Neural cell (in vitro differentiated cells): Measurements from ENCODE around the gene SIGLEC6. TPM values are rescaled to one million over a fixed set of nuclear protein-coding genes. Genes with fewer than 3 reads are reported as not detected.

ENCODE experiments used
- H2AFZ ChIP-seq: fragments of 200-600, 300-800 bp; sonication (generic), shearing (Covaris generic); 2 replicates; pipeline ENCODE4 v1.6.0; 2014; ENCODE audit warnings: low read depth, mild to moderate bottlenecking, antibody characterized with exemption, low read length, moderate library complexity
- H3F3A ChIP-seq: fragments of 200-600 bp; shearing (Covaris generic); 2 replicates; pipeline ENCODE4 v1.6.1; 2016; ENCODE audit warnings: mild to moderate bottlenecking, moderate library complexity, mixed read lengths, antibody characterized with exemption, low read length; ENCODE audit not compliant: insufficient read depth, poor library complexity, severe bottlenecking
- H3K27ac ChIP-seq: fragments of 200-600, 300-800 bp; sonication (generic), shearing (Covaris generic); 2 replicates; pipeline ENCODE4 v1.5.1; 2014; ENCODE audit warnings: mild to moderate bottlenecking, low read length, moderate library complexity
- H3K27me3 ChIP-seq: fragments of 300-800, 200-600 bp; sonication (generic), shearing (Covaris generic); 2 replicates; pipeline ENCODE4 v1.6.0; 2014; ENCODE audit warnings: mild to moderate bottlenecking, low read depth, low read length, moderate library complexity; ENCODE audit not compliant: insufficient read depth
- H3K36me3 ChIP-seq: fragments of 300-800, 200-600 bp; sonication (generic), shearing (Covaris generic); 2 replicates; pipeline ENCODE4 v1.5.1; 2014; ENCODE audit warnings: mild to moderate bottlenecking, antibody characterized with exemption, low read length, moderate library complexity; ENCODE audit not compliant: insufficient read depth
- H3K4me2 ChIP-seq: fragments of 300-800, 200-600 bp; sonication (generic), shearing (Covaris generic); 2 replicates; pipeline ENCODE4 v1.6.0; 2014; ENCODE audit warnings: mild to moderate bottlenecking, low read length
- H3K4me3 ChIP-seq: fragments of 300-800, 200-600 bp; sonication (generic), shearing (Covaris generic); 2 replicates; pipeline ENCODE4 v1.5.1; 2014; ENCODE audit warnings: mild to moderate bottlenecking, low read length, moderate library complexity
- H3K79me2 ChIP-seq: fragments of 200-600 bp; shearing (Covaris generic); replicated peaks from 2 replicates; pipeline ENCODE4 v1.6.0; 2014; ENCODE audit warnings: mild to moderate bottlenecking, low read length, moderate library complexity; ENCODE audit not compliant: insufficient read depth
- H3K9ac ChIP-seq: fragments of 300-800, 200-600 bp; sonication (generic), shearing (Covaris generic); 2 replicates; pipeline ENCODE4 v1.6.1; 2016; ENCODE audit warnings: mild to moderate bottlenecking, low read length, mixed read lengths
- H3K9me2 ChIP-seq: fragments of 200-600 bp; shearing (Covaris generic); 2 replicates; pipeline ENCODE4 v1.6.1; 2016; ENCODE audit warnings: mild to moderate bottlenecking, low read length, mixed read lengths; ENCODE audit not compliant: insufficient read depth
- H3K9me3 ChIP-seq: fragments of 200-600, 300-800 bp; sonication (generic), shearing (Covaris generic); 2 replicates; pipeline ENCODE4 v1.6.1; 2016; ENCODE audit warnings: mild to moderate bottlenecking, mixed run types, low read length, moderate library complexity, mixed read lengths
- H4K20me1 ChIP-seq: fragments of 200-600 bp; shearing (Covaris generic); 2 replicates; pipeline ENCODE4 v1.6.1; 2016; ENCODE audit warnings: mild to moderate bottlenecking, mixed run types; ENCODE audit not compliant: insufficient read depth
- EP300 ChIP-seq: fragments of 450-650 bp; conservative IDR thresholded peaks from 2 replicates; pipeline ENCODE4 v1.6.1; 2014; ENCODE audit warnings: antibody characterized with exemption, mild to moderate bottlenecking, moderate library complexity; ENCODE audit not compliant: poor library complexity, severe bottlenecking
- EZH2 ChIP-seq: fragments of 200-600, 300-800 bp; shearing (Covaris generic), sonication (generic); IDR thresholded peaks from 2 replicates; pipeline ENCODE4 v1.6.1; 2014; ENCODE audit warnings: antibody characterized with exemption, low read length, borderline replicate concordance, mild to moderate bottlenecking; ENCODE audit not compliant: insufficient read depth, poor library complexity, severe bottlenecking
- MXI1 ChIP-seq: fragments of 450-650 bp; conservative IDR thresholded peaks from 2 replicates; pipeline ENCODE4 v1.6.1; 2014; ENCODE audit warnings: antibody characterized with exemption, mild to moderate bottlenecking; ENCODE audit not compliant: poor library complexity, severe bottlenecking
- POLR2AphosphoS5 ChIP-seq: IDR thresholded peaks from 2 replicates; pipeline ENCODE4 v1.6.1; 2012
- RAD21 ChIP-seq: fragments of 450-650 bp; conservative IDR thresholded peaks from 2 replicates; pipeline ENCODE4 v1.6.1; 2014; ENCODE audit warnings: antibody characterized with exemption, mild to moderate bottlenecking, moderate library complexity
- SMC3 ChIP-seq: fragments of 450-650 bp; conservative IDR thresholded peaks from 2 replicates; pipeline ENCODE4 v1.6.1; 2014; ENCODE audit warnings: antibody characterized with exemption, mild to moderate bottlenecking, moderate library complexity; ENCODE audit not compliant: poor library complexity
- TAF1 ChIP-seq: IDR thresholded peaks from 2 replicates; pipeline ENCODE4 v1.6.1; 2012; ENCODE audit warnings: low read depth
- polyA plus RNA-seq: library from polyadenylated mRNA; depleted of rRNA; stranded (reverse); fragments of >200 nt; gene quantifications from 2 replicates; pipeline ENCODE4 v1.2.3, GENCODE V29; 2014
- TF ChIP-seq, protein P1 (sequence below): IDR thresholded peaks from 2 replicates; pipeline ENCODE4 v1.6.1; 2012; ENCODE audit warnings: borderline replicate concordance
- TF ChIP-seq, protein P2 (sequence below): fragments of 450-650 bp; IDR thresholded peaks from 2 replicates; pipeline ENCODE4 v1.5.1; 2014; ENCODE audit warnings: antibody characterized with exemption, mild to moderate bottlenecking, moderate library complexity; ENCODE audit not compliant: poor library complexity, severe bottlenecking

The SIGLEC6 gene
- polyA plus RNA-seq, 1 donor from 2014 or later = not detected

DNA sequence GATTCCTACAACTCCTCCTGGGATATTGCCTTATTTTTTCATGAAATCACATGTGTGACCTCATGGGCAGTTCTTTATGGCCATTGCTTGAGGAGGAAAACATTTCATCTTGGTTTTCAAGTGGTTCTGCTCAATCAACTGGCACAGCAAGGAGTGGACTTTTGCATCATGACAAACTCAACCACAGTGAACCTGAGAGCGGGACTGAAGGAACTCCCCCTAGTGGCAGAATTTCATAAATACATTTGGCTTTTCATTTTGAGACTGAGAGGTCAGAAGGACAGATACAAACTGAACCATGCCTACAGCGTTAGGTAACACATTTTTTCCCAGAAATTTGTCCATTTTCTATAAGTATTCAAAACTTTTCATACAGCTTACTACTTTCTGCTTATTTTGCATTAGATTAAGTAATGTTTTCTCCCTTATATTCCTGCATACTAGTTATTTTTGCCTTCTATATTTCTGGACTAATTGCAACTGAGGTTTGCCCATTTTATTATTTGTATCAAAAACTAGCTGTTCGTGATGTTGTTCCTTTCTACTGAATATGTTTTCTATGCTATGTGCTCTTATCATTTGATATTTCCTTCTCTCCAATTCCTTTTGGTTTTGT lies 16.5 kb downstream of the SIGLEC6 start:
- Histone ChIP-seq H3F3A (no peaks in the 10 kb centered on the region), H3K36me3 (no peaks in the 10 kb centered on the region), H4K20me1 (no peaks in the 10 kb centered on the region), H3K79me2 (no peaks in the 10 kb centered on the region), H2AFZ (no peak overlapping the region), H3K9ac (no peak overlapping the region), H3K27me3 (no peaks in the 10 kb centered on the region), H3K4me3 (no peak overlapping the region), H3K4me2 (no peak overlapping the region), H3K27ac (no peak overlapping the region), H3K9me3 (no peaks in the 10 kb centered on the region), H3K9me2 (no peaks in the 10 kb centered on the region)
- TF ChIP-seq TAF1 (no peak), POLR2AphosphoS5 (no peak), EZH2 (no peak), MXI1 (no peak), SMC3 (peak; percentile 73), EP300 (no peak), RAD21 (peak; percentile 61)
- TF ChIP-seq, protein P1, sequence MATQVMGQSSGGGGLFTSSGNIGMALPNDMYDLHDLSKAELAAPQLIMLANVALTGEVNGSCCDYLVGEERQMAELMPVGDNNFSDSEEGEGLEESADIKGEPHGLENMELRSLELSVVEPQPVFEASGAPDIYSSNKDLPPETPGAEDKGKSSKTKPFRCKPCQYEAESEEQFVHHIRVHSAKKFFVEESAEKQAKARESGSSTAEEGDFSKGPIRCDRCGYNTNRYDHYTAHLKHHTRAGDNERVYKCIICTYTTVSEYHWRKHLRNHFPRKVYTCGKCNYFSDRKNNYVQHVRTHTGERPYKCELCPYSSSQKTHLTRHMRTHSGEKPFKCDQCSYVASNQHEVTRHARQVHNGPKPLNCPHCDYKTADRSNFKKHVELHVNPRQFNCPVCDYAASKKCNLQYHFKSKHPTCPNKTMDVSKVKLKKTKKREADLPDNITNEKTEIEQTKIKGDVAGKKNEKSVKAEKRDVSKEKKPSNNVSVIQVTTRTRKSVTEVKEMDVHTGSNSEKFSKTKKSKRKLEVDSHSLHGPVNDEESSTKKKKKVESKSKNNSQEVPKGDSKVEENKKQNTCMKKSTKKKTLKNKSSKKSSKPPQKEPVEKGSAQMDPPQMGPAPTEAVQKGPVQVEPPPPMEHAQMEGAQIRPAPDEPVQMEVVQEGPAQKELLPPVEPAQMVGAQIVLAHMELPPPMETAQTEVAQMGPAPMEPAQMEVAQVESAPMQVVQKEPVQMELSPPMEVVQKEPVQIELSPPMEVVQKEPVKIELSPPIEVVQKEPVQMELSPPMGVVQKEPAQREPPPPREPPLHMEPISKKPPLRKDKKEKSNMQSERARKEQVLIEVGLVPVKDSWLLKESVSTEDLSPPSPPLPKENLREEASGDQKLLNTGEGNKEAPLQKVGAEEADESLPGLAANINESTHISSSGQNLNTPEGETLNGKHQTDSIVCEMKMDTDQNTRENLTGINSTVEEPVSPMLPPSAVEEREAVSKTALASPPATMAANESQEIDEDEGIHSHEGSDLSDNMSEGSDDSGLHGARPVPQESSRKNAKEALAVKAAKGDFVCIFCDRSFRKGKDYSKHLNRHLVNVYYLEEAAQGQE = no peak
- TF ChIP-seq, protein P2, sequence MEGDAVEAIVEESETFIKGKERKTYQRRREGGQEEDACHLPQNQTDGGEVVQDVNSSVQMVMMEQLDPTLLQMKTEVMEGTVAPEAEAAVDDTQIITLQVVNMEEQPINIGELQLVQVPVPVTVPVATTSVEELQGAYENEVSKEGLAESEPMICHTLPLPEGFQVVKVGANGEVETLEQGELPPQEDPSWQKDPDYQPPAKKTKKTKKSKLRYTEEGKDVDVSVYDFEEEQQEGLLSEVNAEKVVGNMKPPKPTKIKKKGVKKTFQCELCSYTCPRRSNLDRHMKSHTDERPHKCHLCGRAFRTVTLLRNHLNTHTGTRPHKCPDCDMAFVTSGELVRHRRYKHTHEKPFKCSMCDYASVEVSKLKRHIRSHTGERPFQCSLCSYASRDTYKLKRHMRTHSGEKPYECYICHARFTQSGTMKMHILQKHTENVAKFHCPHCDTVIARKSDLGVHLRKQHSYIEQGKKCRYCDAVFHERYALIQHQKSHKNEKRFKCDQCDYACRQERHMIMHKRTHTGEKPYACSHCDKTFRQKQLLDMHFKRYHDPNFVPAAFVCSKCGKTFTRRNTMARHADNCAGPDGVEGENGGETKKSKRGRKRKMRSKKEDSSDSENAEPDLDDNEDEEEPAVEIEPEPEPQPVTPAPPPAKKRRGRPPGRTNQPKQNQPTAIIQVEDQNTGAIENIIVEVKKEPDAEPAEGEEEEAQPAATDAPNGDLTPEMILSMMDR = peak; percentile 72

DNA sequence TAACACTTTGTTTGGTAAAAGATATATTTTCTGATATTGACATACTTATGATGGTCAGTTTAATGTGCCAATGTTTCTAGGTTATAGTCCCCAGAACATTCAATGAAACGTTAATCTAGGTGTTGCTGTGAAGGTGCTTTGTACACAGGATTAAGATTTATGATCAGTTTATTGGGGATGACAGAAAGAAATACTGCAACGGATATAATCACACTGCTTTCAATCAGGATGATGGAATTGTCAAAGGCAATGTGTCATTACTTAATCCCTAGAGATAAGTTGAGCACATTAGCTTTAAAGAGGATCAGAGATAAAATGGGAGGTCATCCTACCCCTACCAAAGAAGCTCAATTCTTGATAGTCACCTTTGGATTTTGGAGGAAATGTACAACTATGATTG lies 17.5 kb downstream of the SIGLEC6 start:
- Histone ChIP-seq H3K36me3 (no peaks in the 10 kb centered on the region), H3K9me2 (no peaks in the 10 kb centered on the region), H2AFZ (no peak overlapping the region), H3K27ac (no peak overlapping the region), H4K20me1 (no peaks in the 10 kb centered on the region), H3K9ac (no peak overlapping the region), H3K4me2 (no peak overlapping the region), H3F3A (no peaks in the 10 kb centered on the region), H3K79me2 (no peaks in the 10 kb centered on the region), H3K4me3 (no peak overlapping the region), H3K9me3 (no peaks in the 10 kb centered on the region), H3K27me3 (no peaks in the 10 kb centered on the region)
- no peak for TF ChIP-seq EZH2
- no peak for TF ChIP-seq POLR2AphosphoS5
- TF ChIP-seq, protein P2 = no peak
- TF ChIP-seq, protein P1 = no peak
- TF ChIP-seq TAF1 = no peak
- no peak for TF ChIP-seq SMC3
- TF ChIP-seq RAD21 = no peak
- TF ChIP-seq MXI1 = no peak
- no peak for TF ChIP-seq EP300
